K562 (cell line): Measurements from ENCODE around the gene CRNN. TPM values are rescaled to one million over a fixed set of nuclear protein-coding genes. Genes with fewer than 3 reads are reported as not detected.

Source experiments
- BRCA1 ChIP-seq, 2 experiments: fragments of 450-650 bp in 1 of 2; sonication (generic) in 1 of 2; formaldehyde crosslinking in 1 of 2; IDR thresholded peaks; 2 replicates each; pipeline versions ENCODE4 v1.5.0 to v1.6.1; 2017 to 2020; ENCODE audit warnings: mild to moderate bottlenecking in 1 of 2, missing genetic modification reagents in 1 of 2
- BRF1 ChIP-seq: IDR thresholded peaks from 3 replicates; pipeline ENCODE4 v1.6.1; 2011; ENCODE audit warnings: borderline replicate concordance, mild to moderate bottlenecking; ENCODE audit not compliant: insufficient read length; ENCODE audit errors: extremely low read depth
- CEBPG ChIP-seq, 3 experiments: fragments of 200-800 bp in 1 of 3; sonication (Bioruptor generic) in 1 of 3; sonication (generic) in 1 of 3; formaldehyde crosslinking in 1 of 3; IDR thresholded peaks in 2 of 3; conservative IDR thresholded peaks in 1 of 3; 2 replicates each; pipeline versions ENCODE4 v1.6.1 to v1.8.0; 2016 to 2022; ENCODE audit warnings: missing compliant biosample characterization in 2 of 3, missing genetic modification characterization in 2 of 3, mild to moderate bottlenecking in 1 of 3, missing genetic modification reagents in 1 of 3
- ELF4 ChIP-seq: fragments of 450-650 bp; formaldehyde crosslinking; IDR thresholded peaks from 2 replicates; pipeline ENCODE4 v1.4.0; 2022; ENCODE audit warnings: missing genetic modification characterization
- FOXJ2 ChIP-seq: fragments of 200-800 bp; sonication (Bioruptor generic); IDR thresholded peaks from 2 replicates; pipeline ENCODE4 v1.6.1; 2016; ENCODE audit warnings: missing genetic modification characterization, missing compliant biosample characterization
- PTTG1 ChIP-seq: fragments of 450-650 bp; IDR thresholded peaks from 2 replicates; pipeline ENCODE4 v1.6.1; 2016; ENCODE audit warnings: low read depth, mild to moderate bottlenecking, missing genetic modification characterization, missing compliant biosample characterization
- RFX1 ChIP-seq: fragments of 450-650 bp; IDR thresholded peaks from 2 replicates; pipeline ENCODE4 v1.6.1; 2016; ENCODE audit warnings: mild to moderate bottlenecking, moderate library complexity
- SAP30 ChIP-seq: fragments of 200-600 bp; sonication (generic); IDR thresholded peaks from 2 replicates; pipeline ENCODE4 v1.6.1; 2012; ENCODE audit warnings: borderline replicate concordance, low read depth, mild to moderate bottlenecking, moderate library complexity, low read length, control low read depth, inconsistent platforms; ENCODE audit not compliant: insufficient read depth, poor library complexity, severe bottlenecking
- SIN3B ChIP-seq: fragments of 450-650 bp; IDR thresholded peaks from 2 replicates; pipeline ENCODE4 v1.6.1; 2017; ENCODE audit warnings: low read depth, mild to moderate bottlenecking, moderate library complexity
- SREBF1 ChIP-seq: fragments of 150-350 bp; IDR thresholded peaks from 2 replicates; pipeline ENCODE4 v1.6.1; 2014; ENCODE audit warnings: antibody characterized with exemption, low read depth, low read length, borderline replicate concordance
- SRF ChIP-seq, 2 experiments: fragments of 250-450, 450-650 bp in 1 of 2; sonication (Bioruptor Pico) in 1 of 2; sonication (generic) in 1 of 2; formaldehyde crosslinking; IDR thresholded peaks; 2 replicates each; pipeline versions ENCODE4 v1.5.0 to v1.5.1; 2020 to 2022; ENCODE audit warnings: mild to moderate bottlenecking in 1 of 2, missing genetic modification reagents in 1 of 2
- ZNF311 ChIP-seq: fragments of 250-450 bp; sonication (Bioruptor Pico); IDR thresholded peaks from 2 replicates; pipeline ENCODE4 v1.4.0; 2020; ENCODE audit warnings: mild to moderate bottlenecking, moderate library complexity
- ZNF41 ChIP-seq: fragments of 250-450 bp; sonication (Bioruptor Pico); conservative IDR thresholded peaks from 2 replicates; pipeline ENCODE4 v1.4.0; 2020; ENCODE audit warnings: mild to moderate bottlenecking
- polyA plus RNA-seq, 8 experiments: library from polyadenylated mRNA; depleted of rRNA in 4 of 8; stranded (reverse) in 5 of 8; unstranded in 3 of 8; fragments of >200 nt; fragmentation: Nextera tagmentation in 2 of 8; fragmentation: Illumina TruSeq in 1 of 8; extraction: Ambion mirVana in 2 of 8; extraction: Trizol in 1 of 8; gene quantifications; 2 replicates each; pipeline versions ENCODE4 v1.2.1 to v1.2.3, GENCODE V29; 2011 to 2014; ENCODE audit warnings: inconsistent platforms in 1 of 8, missing spikeins in 1 of 8
- total RNA-seq, 7 experiments: library from RNA; depleted of rRNA in 6 of 7; stranded (reverse); fragments of >200 nt in 6 of 7; fragmentation: Illumina TruSeq in 2 of 7; extraction: Trizol in 2 of 7; gene quantifications; 2 replicates each; pipeline versions ENCODE4 v1.2.1 to v1.2.3, GENCODE V29; 2011 to 2021; ENCODE audit warnings: low replicate concordance in 1 of 7
- TF ChIP-seq, protein P1 (sequence below): fragments of 200-400 bp; formaldehyde crosslinking; IDR thresholded peaks from 2 replicates; pipeline ENCODE4 v1.6.1; 2017; ENCODE audit warnings: mild to moderate bottlenecking, low read depth, low read length, moderate library complexity
- TF ChIP-seq, protein P2 (sequence below): IDR thresholded peaks from 2 replicates; pipeline ENCODE4 v1.6.1; 2012; ENCODE audit warnings: low read depth, low read length, improper control_type of control experiment, borderline replicate concordance
- TF ChIP-seq, protein P3 (sequence below): sonication (generic); formaldehyde crosslinking; IDR thresholded peaks from 2 replicates; pipeline ENCODE4 v1.9.0; 2022; ENCODE audit warnings: mild to moderate bottlenecking, missing genetic modification reagents
- TF ChIP-seq, protein P4 (sequence below), 3 experiments: IDR thresholded peaks in 2 of 3; conservative IDR thresholded peaks in 1 of 3; 2 replicates each; pipeline ENCODE4 v1.5.1; 2011 to 2012; ENCODE audit warnings: low read length in 3 of 3, mild to moderate bottlenecking in 3 of 3, control low read depth in 2 of 3, improper control_type of control experiment in 1 of 3, inconsistent platforms in 1 of 3, low read depth in 1 of 3, mixed read lengths in 1 of 3, moderate library complexity in 1 of 3; ENCODE audit not compliant: insufficient read depth in 2 of 3

Gene CRNN
- total and polyA plus RNA-seq, 9 of the 15 experiments (the other 6 are each of a cell fraction or from before 2014, with no cell fraction given): not detected

DNA sequence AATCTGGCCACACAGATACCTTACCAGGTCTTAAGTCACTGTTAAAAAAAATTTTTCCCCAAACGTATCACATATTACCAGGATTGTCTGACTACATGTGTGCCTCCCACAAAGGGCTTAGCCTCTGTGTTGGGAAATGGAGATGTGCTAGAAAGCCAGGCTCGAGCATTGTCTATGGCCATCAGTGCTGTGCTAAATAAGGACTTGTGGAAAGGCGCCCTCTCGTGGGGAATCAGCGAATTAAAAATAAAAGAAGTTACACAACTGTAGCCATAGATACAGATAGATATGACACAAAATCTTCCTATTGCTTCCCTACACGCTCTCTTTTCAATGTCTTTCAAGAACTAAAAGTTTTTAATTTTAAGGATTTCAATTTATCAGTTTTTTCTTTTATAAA is 47.5 kb upstream of the CRNN start (continued):
- TF ChIP-seq PTTG1 (tag) (no peak), SIN3B (no peak), ELF4 (CRISPR knock-in tag) (no peak), ZNF311 (CRISPR knock-in tag) (no peak), SREBF1 (no peak), RFX1 (peak; percentile 57), SRF (CRISPR knock-in tag; IDR thresholded peaks at IDR 0.05) (peak in 1 of 2 experiments; percentile 92; a peak in 2 of 4 replicates), CEBPG (CRISPR knock-in tag; IDR thresholded peaks at IDR 0.05) (no peak), CEBPG (tag; conservative IDR thresholded peaks at IDR 0.05 in 1 of 2, IDR thresholded peaks at IDR 0.05 in 1 of 2) (peak in 1 of 2 experiments; percentile 57; a peak in 1 of 4 replicates), FOXJ2 (tag) (no peak), SAP30 (no peak), BRF1 (no peak), ZNF41 (no peak), BRCA1 (IDR thresholded peaks at IDR 0.05) (no peak), BRCA1 (CRISPR knock-in tag; IDR thresholded peaks at IDR 0.05) (no peak)
- TF ChIP-seq, protein P1, sequence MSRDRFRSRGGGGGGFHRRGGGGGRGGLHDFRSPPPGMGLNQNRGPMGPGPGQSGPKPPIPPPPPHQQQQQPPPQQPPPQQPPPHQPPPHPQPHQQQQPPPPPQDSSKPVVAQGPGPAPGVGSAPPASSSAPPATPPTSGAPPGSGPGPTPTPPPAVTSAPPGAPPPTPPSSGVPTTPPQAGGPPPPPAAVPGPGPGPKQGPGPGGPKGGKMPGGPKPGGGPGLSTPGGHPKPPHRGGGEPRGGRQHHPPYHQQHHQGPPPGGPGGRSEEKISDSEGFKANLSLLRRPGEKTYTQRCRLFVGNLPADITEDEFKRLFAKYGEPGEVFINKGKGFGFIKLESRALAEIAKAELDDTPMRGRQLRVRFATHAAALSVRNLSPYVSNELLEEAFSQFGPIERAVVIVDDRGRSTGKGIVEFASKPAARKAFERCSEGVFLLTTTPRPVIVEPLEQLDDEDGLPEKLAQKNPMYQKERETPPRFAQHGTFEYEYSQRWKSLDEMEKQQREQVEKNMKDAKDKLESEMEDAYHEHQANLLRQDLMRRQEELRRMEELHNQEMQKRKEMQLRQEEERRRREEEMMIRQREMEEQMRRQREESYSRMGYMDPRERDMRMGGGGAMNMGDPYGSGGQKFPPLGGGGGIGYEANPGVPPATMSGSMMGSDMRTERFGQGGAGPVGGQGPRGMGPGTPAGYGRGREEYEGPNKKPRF: no peak
- TF ChIP-seq, protein P2, sequence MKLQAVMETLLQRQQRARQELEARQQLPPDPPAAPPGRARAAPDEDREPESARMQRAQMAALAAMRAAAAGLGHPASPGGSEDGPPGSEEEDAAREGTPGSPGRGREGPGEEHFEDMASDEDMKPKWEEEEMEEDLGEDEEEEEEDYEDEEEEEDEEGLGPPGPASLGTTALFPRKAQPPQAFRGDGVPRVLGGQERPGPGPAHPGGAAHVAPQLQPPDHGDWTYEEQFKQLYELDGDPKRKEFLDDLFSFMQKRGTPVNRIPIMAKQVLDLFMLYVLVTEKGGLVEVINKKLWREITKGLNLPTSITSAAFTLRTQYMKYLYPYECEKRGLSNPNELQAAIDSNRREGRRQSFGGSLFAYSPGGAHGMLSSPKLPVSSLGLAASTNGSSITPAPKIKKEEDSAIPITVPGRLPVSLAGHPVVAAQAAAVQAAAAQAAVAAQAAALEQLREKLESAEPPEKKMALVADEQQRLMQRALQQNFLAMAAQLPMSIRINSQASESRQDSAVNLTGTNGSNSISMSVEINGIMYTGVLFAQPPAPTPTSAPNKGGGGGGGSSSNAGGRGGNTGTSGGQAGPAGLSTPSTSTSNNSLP: 0 out of 2 replicates have a peak, but pooled peaks have one; percentile 57
- TF ChIP-seq, protein P3, sequence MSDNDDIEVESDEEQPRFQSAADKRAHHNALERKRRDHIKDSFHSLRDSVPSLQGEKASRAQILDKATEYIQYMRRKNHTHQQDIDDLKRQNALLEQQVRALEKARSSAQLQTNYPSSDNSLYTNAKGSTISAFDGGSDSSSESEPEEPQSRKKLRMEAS (CRISPR knock-in tag): no peak
- TF ChIP-seq, protein P4, sequence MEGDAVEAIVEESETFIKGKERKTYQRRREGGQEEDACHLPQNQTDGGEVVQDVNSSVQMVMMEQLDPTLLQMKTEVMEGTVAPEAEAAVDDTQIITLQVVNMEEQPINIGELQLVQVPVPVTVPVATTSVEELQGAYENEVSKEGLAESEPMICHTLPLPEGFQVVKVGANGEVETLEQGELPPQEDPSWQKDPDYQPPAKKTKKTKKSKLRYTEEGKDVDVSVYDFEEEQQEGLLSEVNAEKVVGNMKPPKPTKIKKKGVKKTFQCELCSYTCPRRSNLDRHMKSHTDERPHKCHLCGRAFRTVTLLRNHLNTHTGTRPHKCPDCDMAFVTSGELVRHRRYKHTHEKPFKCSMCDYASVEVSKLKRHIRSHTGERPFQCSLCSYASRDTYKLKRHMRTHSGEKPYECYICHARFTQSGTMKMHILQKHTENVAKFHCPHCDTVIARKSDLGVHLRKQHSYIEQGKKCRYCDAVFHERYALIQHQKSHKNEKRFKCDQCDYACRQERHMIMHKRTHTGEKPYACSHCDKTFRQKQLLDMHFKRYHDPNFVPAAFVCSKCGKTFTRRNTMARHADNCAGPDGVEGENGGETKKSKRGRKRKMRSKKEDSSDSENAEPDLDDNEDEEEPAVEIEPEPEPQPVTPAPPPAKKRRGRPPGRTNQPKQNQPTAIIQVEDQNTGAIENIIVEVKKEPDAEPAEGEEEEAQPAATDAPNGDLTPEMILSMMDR (IDR thresholded peaks at IDR 0.05 in 2 of 3, conservative IDR thresholded peaks at IDR 0.05 in 1 of 3; ENCODE audit: insufficient read depth in 2 of 3, low read depth in 1 of 3, low read length in 3 of 3): peak; percentile 54 to 66 (median 65); a peak in 5 of 6 replicates
